NB4 (cell line): ENCODE measurements around the gene TPCN1.

Experiments
- DNase-seq: peaks from one replicate; pipeline ENCODE4 v3.0.0; 2010; ENCODE audit warnings: low read depth
- H3K4me3 ChIP-seq: one replicate; pipeline ENCODE4 v1.5.1; 2011; ENCODE audit warnings: mild to moderate bottlenecking, low read depth, low read length, moderate library complexity
- MAX ChIP-seq: IDR thresholded peaks from 2 replicates; pipeline ENCODE4 v1.6.1; 2011; ENCODE audit warnings: low read depth, low read length
- MYC ChIP-seq: IDR thresholded peaks from 2 replicates; pipeline ENCODE4 v1.6.1; 2011; ENCODE audit warnings: low read depth, low read length
- POLR2A ChIP-seq: IDR thresholded peaks from 2 replicates; pipeline ENCODE4 v1.6.1; 2011; ENCODE audit warnings: mild to moderate bottlenecking; ENCODE audit not compliant: insufficient read length; ENCODE audit errors: extremely low read depth
- TF ChIP-seq, protein P1 (sequence below): IDR thresholded peaks from one replicate; pipeline ENCODE4 v1.5.1; 2012; ENCODE audit warnings: low read depth, low read length

The TPCN1 gene

DNA sequence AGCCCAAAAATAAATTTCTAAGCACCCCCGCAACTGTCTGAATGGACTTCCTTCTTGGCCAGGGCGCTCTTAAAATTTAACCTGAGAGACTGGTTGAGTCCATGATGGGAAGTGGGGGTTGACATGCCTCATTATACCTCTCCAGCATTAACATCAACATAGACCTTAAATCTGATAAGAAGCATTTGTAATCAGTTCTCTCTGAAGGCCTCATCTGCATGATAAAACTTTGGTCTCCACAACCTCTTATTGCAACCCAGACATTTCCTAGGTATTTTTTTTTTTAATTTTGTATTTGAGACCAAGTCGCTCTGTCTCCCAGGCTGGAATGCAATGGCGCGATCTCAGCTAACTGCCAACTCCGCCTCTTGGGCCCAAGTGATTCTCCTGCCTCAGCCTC is 124.1 kb downstream of the TPCN1 start:
- no peak for TF ChIP-seq MYC
- no peak for TF ChIP-seq MAX
- TF ChIP-seq POLR2A: no peak
- DNase-seq: no peak
- no peak overlapping the region for H3K4me3 ChIP-seq

DNA sequence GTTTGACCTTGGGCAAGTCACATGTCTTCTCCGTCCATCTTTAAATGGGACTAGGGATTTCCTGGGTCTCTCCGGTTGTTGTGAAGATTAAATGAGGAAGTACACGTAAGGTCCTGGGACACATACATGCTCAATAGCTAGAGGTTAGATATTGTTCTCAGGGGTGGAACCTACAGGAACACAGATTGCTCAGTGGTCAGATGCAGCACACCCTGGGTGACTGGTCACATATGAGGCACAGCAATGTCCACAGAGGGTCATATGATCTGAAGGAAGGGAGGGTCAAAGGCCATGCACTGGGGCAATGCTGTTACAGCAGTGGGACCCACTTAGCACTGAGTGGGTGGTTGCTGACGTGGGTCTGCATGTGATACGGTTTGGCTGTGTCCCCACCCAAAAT is 125.1 kb downstream of the TPCN1 start:
- DNase-seq: no peak
- no peak for TF ChIP-seq POLR2A
- TF ChIP-seq MAX: no peak
- TF ChIP-seq, protein P1, sequence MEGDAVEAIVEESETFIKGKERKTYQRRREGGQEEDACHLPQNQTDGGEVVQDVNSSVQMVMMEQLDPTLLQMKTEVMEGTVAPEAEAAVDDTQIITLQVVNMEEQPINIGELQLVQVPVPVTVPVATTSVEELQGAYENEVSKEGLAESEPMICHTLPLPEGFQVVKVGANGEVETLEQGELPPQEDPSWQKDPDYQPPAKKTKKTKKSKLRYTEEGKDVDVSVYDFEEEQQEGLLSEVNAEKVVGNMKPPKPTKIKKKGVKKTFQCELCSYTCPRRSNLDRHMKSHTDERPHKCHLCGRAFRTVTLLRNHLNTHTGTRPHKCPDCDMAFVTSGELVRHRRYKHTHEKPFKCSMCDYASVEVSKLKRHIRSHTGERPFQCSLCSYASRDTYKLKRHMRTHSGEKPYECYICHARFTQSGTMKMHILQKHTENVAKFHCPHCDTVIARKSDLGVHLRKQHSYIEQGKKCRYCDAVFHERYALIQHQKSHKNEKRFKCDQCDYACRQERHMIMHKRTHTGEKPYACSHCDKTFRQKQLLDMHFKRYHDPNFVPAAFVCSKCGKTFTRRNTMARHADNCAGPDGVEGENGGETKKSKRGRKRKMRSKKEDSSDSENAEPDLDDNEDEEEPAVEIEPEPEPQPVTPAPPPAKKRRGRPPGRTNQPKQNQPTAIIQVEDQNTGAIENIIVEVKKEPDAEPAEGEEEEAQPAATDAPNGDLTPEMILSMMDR: no peak
- no peak for TF ChIP-seq MYC
- no peak overlapping the region for H3K4me3 ChIP-seq

DNA sequence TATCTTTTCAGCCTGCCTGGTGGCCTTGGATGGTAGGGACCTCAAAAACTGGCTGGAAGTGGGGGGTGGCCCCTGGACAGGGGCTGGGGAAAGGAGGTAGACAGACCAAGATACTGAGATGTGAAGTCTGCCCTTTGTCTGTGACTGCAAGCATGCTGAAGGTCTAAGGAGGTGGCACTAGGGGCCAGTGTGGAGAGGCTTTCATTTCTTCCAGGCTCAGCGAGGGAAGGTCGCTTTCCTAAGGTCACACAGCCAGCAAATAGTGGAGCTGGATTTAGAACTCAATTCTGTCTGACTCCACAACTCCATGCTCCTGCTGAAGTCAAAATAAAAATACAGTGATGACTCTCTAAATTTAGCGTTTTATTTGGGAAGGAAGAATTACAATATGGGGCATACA is 125.8 kb downstream of the TPCN1 start:
- no peak overlapping the region for H3K4me3 ChIP-seq
- TF ChIP-seq, protein P1: peak; percentile 5
- TF ChIP-seq MYC: no peak
- no peak for DNase-seq

DNA sequence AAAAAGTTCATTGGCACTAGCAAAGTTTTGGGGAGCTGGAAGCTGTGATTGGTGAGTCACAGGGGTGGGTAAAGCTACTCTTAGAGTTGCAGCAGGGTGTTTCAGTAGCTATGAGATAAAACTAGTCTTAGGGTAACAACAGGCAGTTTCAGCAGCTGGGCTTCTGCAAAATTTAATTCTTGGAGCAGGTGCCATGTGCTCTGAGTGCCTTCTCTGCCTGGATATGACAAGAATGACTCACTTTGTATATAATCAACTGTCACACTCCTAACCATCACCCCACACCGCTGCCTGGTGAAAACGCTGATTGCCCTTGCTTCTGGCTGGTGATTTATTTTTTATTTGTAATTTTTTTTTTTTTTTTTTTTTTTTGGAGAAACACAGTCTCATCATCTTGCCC is 126.6 kb downstream of the TPCN1 start:
- TF ChIP-seq POLR2A: no peak
- TF ChIP-seq, protein P1: no peak
- TF ChIP-seq MAX: peak; percentile 82
- peak; percentile 76 for TF ChIP-seq MYC
- H3K4me3 ChIP-seq: no peak overlapping the region
- no peak for DNase-seq
